Measurements from ENCODE around the gene PGBD4.

- TF ChIP-seq EZH2 (IDR thresholded peaks at IDR 0.05; ENCODE audit: borderline replicate concordance, low read depth, low read length, poor library complexity, severe bottlenecking) (no peak), CTCF (conservative IDR thresholded peaks at IDR 0.05; ENCODE audit: low read depth, low read length) (no peak)
Measured at GRCh38 chr15:34101366-34102174, at the start of gene PGBD4, which contains the start of gene EMC7.
